IMR-90 (cell line): ENCODE measurements around the gene OCSTAMP.

Experiments
- BHLHE40 ChIP-seq: fragments of 150-350 bp; IDR thresholded peaks from 2 replicates; pipeline ENCODE4 v1.6.1; 2016; ENCODE audit warnings: mild to moderate bottlenecking, low read depth, low read length
- CHD1 ChIP-seq: IDR thresholded peaks from 2 replicates; pipeline ENCODE4 v1.6.1; 2012; ENCODE audit warnings: low read depth, low read length, improper control_type of control experiment
- CTCF ChIP-seq: conservative IDR thresholded peaks from 2 replicates; pipeline ENCODE4 v1.5.1; 2012; ENCODE audit warnings: mild to moderate bottlenecking, low read depth, low read length, improper control_type of control experiment
- FOS ChIP-seq: fragments of 150-350 bp; IDR thresholded peaks from 2 replicates; pipeline ENCODE4 v1.6.1; 2016; ENCODE audit warnings: low read depth, low read length
- MAFK ChIP-seq: IDR thresholded peaks from 2 replicates; pipeline ENCODE4 v1.6.1; 2012; ENCODE audit warnings: low read depth, low read length, improper control_type of control experiment
- MAZ ChIP-seq: IDR thresholded peaks from 2 replicates; pipeline ENCODE4 v1.6.1; 2012; ENCODE audit warnings: low read depth, mild to moderate bottlenecking, low read length, improper control_type of control experiment, moderate library complexity, borderline replicate concordance
- MXI1 ChIP-seq: IDR thresholded peaks from 2 replicates; pipeline ENCODE4 v1.6.1; 2012; ENCODE audit warnings: low read depth, mild to moderate bottlenecking, low read length, moderate library complexity, borderline replicate concordance
- POLR2A ChIP-seq: IDR thresholded peaks from 2 replicates; pipeline ENCODE4 v1.6.1; 2012; ENCODE audit warnings: mild to moderate bottlenecking, low read depth, low read length
- RAD21 ChIP-seq: IDR thresholded peaks from 2 replicates; pipeline ENCODE4 v1.6.1; 2012; ENCODE audit warnings: low read length, improper control_type of control experiment
- SMC3 ChIP-seq: fragments of 150-350 bp; IDR thresholded peaks from 2 replicates; pipeline ENCODE4 v1.6.1; 2016; ENCODE audit warnings: low read depth, mild to moderate bottlenecking, antibody characterized with exemption, low read length, moderate library complexity
- TF ChIP-seq, protein P1 (sequence below): fragments of 150-350 bp; IDR thresholded peaks from 2 replicates; pipeline ENCODE4 v1.6.1; 2016; ENCODE audit warnings: low read depth, mild to moderate bottlenecking, low read length, moderate library complexity, borderline replicate concordance

- TF ChIP-seq CTCF (no peak), POLR2A (no peak), BHLHE40 (no peak), RAD21 (no peak), MAFK (no peak), SMC3 (no peak), CHD1 (no peak), FOS (no peak), MXI1 (no peak), MAZ (no peak)
- TF ChIP-seq, protein P1, sequence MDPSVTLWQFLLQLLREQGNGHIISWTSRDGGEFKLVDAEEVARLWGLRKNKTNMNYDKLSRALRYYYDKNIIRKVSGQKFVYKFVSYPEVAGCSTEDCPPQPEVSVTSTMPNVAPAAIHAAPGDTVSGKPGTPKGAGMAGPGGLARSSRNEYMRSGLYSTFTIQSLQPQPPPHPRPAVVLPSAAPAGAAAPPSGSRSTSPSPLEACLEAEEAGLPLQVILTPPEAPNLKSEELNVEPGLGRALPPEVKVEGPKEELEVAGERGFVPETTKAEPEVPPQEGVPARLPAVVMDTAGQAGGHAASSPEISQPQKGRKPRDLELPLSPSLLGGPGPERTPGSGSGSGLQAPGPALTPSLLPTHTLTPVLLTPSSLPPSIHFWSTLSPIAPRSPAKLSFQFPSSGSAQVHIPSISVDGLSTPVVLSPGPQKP: no peak
Observed at GRCh38 chr20:46590443-46590842, 40.0 kb upstream of the OCSTAMP start.
